ENCODE data around the gene SCAMP4.

Gene SCAMP4

GRCh38 chr19:1932395-1932794 is 27.2 kb downstream of the SCAMP4 start:
- Histone ChIP-seq H3K14ac (ENCODE audit: low read length in 2 of 2) (no peak overlapping the region), H3K18ac (ENCODE audit: low read depth in 1 of 2, low read length in 2 of 2) (no peak overlapping the region), H4K91ac (ENCODE audit: low read length) (no peak overlapping the region), H3K27me3 (ENCODE audit: control insufficient read depth in 1 of 2, insufficient read depth in 1 of 2, low read length in 2 of 2) (no peaks in the 10 kb centered on the region), H2BK12ac (ENCODE audit: low read length in 2 of 2) (no peak overlapping the region), H3K4me3 (ENCODE audit: insufficient read depth in 1 of 2, low read depth in 1 of 2, low read length in 2 of 2) (no peak overlapping the region), H2BK15ac (ENCODE audit: low read depth, poor library complexity, severe bottlenecking) (no peak overlapping the region), H3K23ac (ENCODE audit: low read length in 2 of 2) (no peak overlapping the region), H3K9me3 (ENCODE audit: control insufficient read depth, low read length) (peaks cover 4% of the 10 kb centered on the region), H2BK120ac (ENCODE audit: low read depth, low read length) (no peak overlapping the region), H3K4me1 (ENCODE audit: control insufficient read depth, insufficient read depth, low read depth, low read length) (peaks cover 12% of the 10 kb centered on the region), H2AK5ac (ENCODE audit: low read length, severe bottlenecking) (no peak overlapping the region), H2BK5ac (ENCODE audit: low read depth, low read length, poor library complexity, severe bottlenecking) (no peak overlapping the region), H3K79me1 (replicated peaks; ENCODE audit: low read length, poor library complexity, severe bottlenecking) (peaks cover 2% of the 10 kb centered on the region), H3K4ac (ENCODE audit: low read depth in 1 of 2, low read length in 2 of 2) (no peak overlapping the region), H3K4me2 (ENCODE audit: low read length, poor library complexity, severe bottlenecking) (no peak overlapping the region), H3K9ac (ENCODE audit: low read length) (no peak overlapping the region), H3K36me3 (ENCODE audit: control insufficient read depth in 1 of 2, insufficient read depth in 2 of 2, low read depth in 1 of 2, low read length in 2 of 2) (peaks cover 0 to 6% of the 10 kb centered on the region in 2 experiments), H3K27ac (ENCODE audit: low read length, poor library complexity, severe bottlenecking) (no peak overlapping the region), H2AFZ (ENCODE audit: low read depth, low read length) (no peak overlapping the region), H4K8ac (ENCODE audit: low read length) (no peak overlapping the region)
- no peak for DNase-seq
- WGBS: 83% methylated on average over 8 of the region's 8 CpGs

GRCh38 chr19:1933244-1933643 is 28.0 kb downstream of the SCAMP4 start:
- H3K4me2 ChIP-seq (ENCODE audit: low read length, poor library complexity, severe bottlenecking): no peak overlapping the region
- H3K36me3 ChIP-seq (ENCODE audit: control insufficient read depth in 1 of 2, insufficient read depth in 2 of 2, low read depth in 1 of 2, low read length in 2 of 2): peaks cover 0 to 7% of the 10 kb centered on the region in 2 experiments
- no peak overlapping the region for H3K18ac ChIP-seq (ENCODE audit: low read depth in 1 of 2, low read length in 2 of 2)
- H2BK12ac ChIP-seq (ENCODE audit: low read length in 2 of 2): no peak overlapping the region
- no peak overlapping the region for H4K8ac ChIP-seq (ENCODE audit: low read length)
- no peak overlapping the region for H3K4me3 ChIP-seq (ENCODE audit: insufficient read depth in 1 of 2, low read depth in 1 of 2, low read length in 2 of 2)
- no peak overlapping the region for H2AFZ ChIP-seq (ENCODE audit: low read depth, low read length)
- no peak overlapping the region for H3K14ac ChIP-seq (ENCODE audit: low read length in 2 of 2)
- H3K23ac ChIP-seq (ENCODE audit: low read length in 2 of 2): no peak overlapping the region
- no peaks in the 10 kb centered on the region for H3K27me3 ChIP-seq (ENCODE audit: control insufficient read depth in 1 of 2, insufficient read depth in 1 of 2, low read length in 2 of 2)
- H4K91ac ChIP-seq (ENCODE audit: low read length): no peak overlapping the region
- H2BK15ac ChIP-seq (ENCODE audit: low read depth, poor library complexity, severe bottlenecking): no peak overlapping the region
- no peak overlapping the region for H2AK5ac ChIP-seq (ENCODE audit: low read length, severe bottlenecking)
- peaks cover 2% of the 10 kb centered on the region for H3K79me1 ChIP-seq (replicated peaks; ENCODE audit: low read length, poor library complexity, severe bottlenecking)
- peaks cover 12% of the 10 kb centered on the region for H3K4me1 ChIP-seq (ENCODE audit: control insufficient read depth, insufficient read depth, low read depth, low read length)
- WGBS: 92% methylated on average over 5 of the region's 7 CpGs
- no peak overlapping the region for H3K27ac ChIP-seq (ENCODE audit: low read length, poor library complexity, severe bottlenecking)
- H3K4ac ChIP-seq (ENCODE audit: low read depth in 1 of 2, low read length in 2 of 2): no peak overlapping the region
- H3K9me3 ChIP-seq (ENCODE audit: control insufficient read depth, low read length): peaks cover 4% of the 10 kb centered on the region
- H2BK120ac ChIP-seq (ENCODE audit: low read depth, low read length): no peak overlapping the region
- DNase-seq: no peak
- H3K9ac ChIP-seq (ENCODE audit: low read length): no peak overlapping the region
- H2BK5ac ChIP-seq (ENCODE audit: low read depth, low read length, poor library complexity, severe bottlenecking): no peak overlapping the region

DNA sequence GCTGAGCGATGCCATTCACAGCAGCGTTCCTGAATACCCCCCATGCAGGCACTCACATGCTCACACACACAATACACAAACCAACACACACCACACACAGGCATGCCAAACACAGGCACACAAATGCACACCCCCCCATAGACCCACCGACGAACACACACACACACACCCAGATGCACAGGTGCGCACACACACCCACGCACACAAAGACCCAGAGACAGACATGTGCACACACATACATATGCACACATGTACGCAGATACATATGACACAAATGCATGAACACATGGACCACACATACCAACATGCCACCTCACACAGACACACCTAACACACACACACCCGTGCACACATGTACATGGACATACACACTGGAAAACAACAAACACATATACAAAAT is 28.7 kb downstream of the SCAMP4 start:
- peaks cover 0 to 7% of the 10 kb centered on the region in 2 experiments for H3K36me3 ChIP-seq (ENCODE audit: control insufficient read depth in 1 of 2, insufficient read depth in 2 of 2, low read depth in 1 of 2, low read length in 2 of 2)
- no peak overlapping the region for H2BK12ac ChIP-seq (ENCODE audit: low read length in 2 of 2)
- no peak overlapping the region for H2AK5ac ChIP-seq (ENCODE audit: low read length, severe bottlenecking)
- DNase-seq: no peak
- no peaks in the 10 kb centered on the region for H3K27me3 ChIP-seq (ENCODE audit: control insufficient read depth in 1 of 2, insufficient read depth in 1 of 2, low read length in 2 of 2)
- H4K91ac ChIP-seq (ENCODE audit: low read length): peak overlapping the region; percentile 9
- H3K4me2 ChIP-seq (ENCODE audit: low read length, poor library complexity, severe bottlenecking): no peak overlapping the region
- H2BK5ac ChIP-seq (ENCODE audit: low read depth, low read length, poor library complexity, severe bottlenecking): no peak overlapping the region
- no peak overlapping the region for H4K8ac ChIP-seq (ENCODE audit: low read length)
- 97% methylated on average over 8 of the region's 8 CpGs for WGBS
- H3K9me3 ChIP-seq (ENCODE audit: control insufficient read depth, low read length): peaks cover 4% of the 10 kb centered on the region
- no peak overlapping the region for H2BK15ac ChIP-seq (ENCODE audit: low read depth, poor library complexity, severe bottlenecking)
- no peak overlapping the region for H3K14ac ChIP-seq (ENCODE audit: low read length in 2 of 2)
- H3K79me1 ChIP-seq (replicated peaks; ENCODE audit: low read length, poor library complexity, severe bottlenecking): peaks cover 2% of the 10 kb centered on the region
- H3K23ac ChIP-seq (ENCODE audit: low read length in 2 of 2): no peak overlapping the region
- H3K4ac ChIP-seq (ENCODE audit: low read depth in 1 of 2, low read length in 2 of 2): no peak overlapping the region
- H2BK120ac ChIP-seq (ENCODE audit: low read depth, low read length): no peak overlapping the region
- peak overlapping the region in 1 of 2 experiments; percentile 18 for H3K4me3 ChIP-seq (ENCODE audit: insufficient read depth in 1 of 2, low read depth in 1 of 2, low read length in 2 of 2)
- H3K9ac ChIP-seq (ENCODE audit: low read length): no peak overlapping the region
- H3K18ac ChIP-seq (ENCODE audit: low read depth in 1 of 2, low read length in 2 of 2): no peak overlapping the region
- peaks cover 12% of the 10 kb centered on the region for H3K4me1 ChIP-seq (ENCODE audit: control insufficient read depth, insufficient read depth, low read depth, low read length)
- H2AFZ ChIP-seq (ENCODE audit: low read depth, low read length): no peak overlapping the region
- H3K27ac ChIP-seq (ENCODE audit: low read length, poor library complexity, severe bottlenecking): no peak overlapping the region

GRCh38 chr19:1935484-1936208 is 30.4 kb downstream of the SCAMP4 start:
- Histone ChIP-seq H3K4me2 (ENCODE audit: low read length, poor library complexity, severe bottlenecking) (no peak overlapping the region), H3K27ac (ENCODE audit: low read length, poor library complexity, severe bottlenecking) (no peak overlapping the region), H3K4ac (ENCODE audit: low read depth in 1 of 2, low read length in 2 of 2) (no peak overlapping the region), H2BK5ac (ENCODE audit: low read depth, low read length, poor library complexity, severe bottlenecking) (no peak overlapping the region), H2BK15ac (ENCODE audit: low read depth, poor library complexity, severe bottlenecking) (no peak overlapping the region), H3K9ac (ENCODE audit: low read length) (no peak overlapping the region), H4K91ac (ENCODE audit: low read length) (peak overlapping the region; percentile 5), H3K27me3 (ENCODE audit: control insufficient read depth in 1 of 2, insufficient read depth in 1 of 2, low read length in 2 of 2) (no peaks in the 10 kb centered on the region), H2BK12ac (ENCODE audit: low read length in 2 of 2) (no peak overlapping the region), H3K9me3 (ENCODE audit: control insufficient read depth, low read length) (peaks cover 4% of the 10 kb centered on the region), H3K4me3 (ENCODE audit: insufficient read depth in 1 of 2, low read depth in 1 of 2, low read length in 2 of 2) (no peak overlapping the region), H2AK5ac (ENCODE audit: low read length, severe bottlenecking) (no peak overlapping the region), H3K4me1 (ENCODE audit: control insufficient read depth, insufficient read depth, low read depth, low read length) (peaks cover 11% of the 10 kb centered on the region), H2AFZ (ENCODE audit: low read depth, low read length) (no peak overlapping the region), H2BK120ac (ENCODE audit: low read depth, low read length) (no peak overlapping the region), H3K36me3 (ENCODE audit: control insufficient read depth in 1 of 2, insufficient read depth in 2 of 2, low read depth in 1 of 2, low read length in 2 of 2) (peaks cover 0 to 7% of the 10 kb centered on the region in 2 experiments), H3K18ac (ENCODE audit: low read depth in 1 of 2, low read length in 2 of 2) (no peak overlapping the region), H3K79me1 (replicated peaks; ENCODE audit: low read length, poor library complexity, severe bottlenecking) (peaks cover 2% of the 10 kb centered on the region), H3K14ac (ENCODE audit: low read length in 2 of 2) (no peak overlapping the region), H4K8ac (ENCODE audit: low read length) (no peak overlapping the region), H3K23ac (ENCODE audit: low read length in 2 of 2) (no peak overlapping the region)
- WGBS: 82% methylated on average over 11 of the region's 11 CpGs
- DNase-seq: peak; percentile 31

Data from mesenchymal stem cell (in vitro differentiated cells and primary cell).